RWPE2 (cell line): Measurements from ENCODE around the gene BTBD3.
A peak's percentile ranks its signal among the peaks of the same experiment; 100 is the strongest.

Source experiments
- ATAC-seq: fragments of 200-7000 bp; cut with Tn5 transposase; 3 replicates; pipeline ENCODE4 v1.9.1; 2021; ENCODE audit warnings: low read depth
- DNase-seq: peaks from one replicate; pipeline ENCODE4 v3.0.0-alpha.2; 2020; ENCODE audit warnings: low spot score
- H3K27ac ChIP-seq: fragments of 450-650 bp; 2 replicates; pipeline ENCODE4 v1.5.1; 2017; ENCODE audit warnings: mild to moderate bottlenecking; ENCODE audit not compliant: poor library complexity, severe bottlenecking
- H3K27me3 ChIP-seq: fragments of 250-450 bp; sonication (Bioruptor Pico); 2 replicates; pipeline ENCODE4 v1.5.1; 2021; ENCODE audit warnings: mild to moderate bottlenecking, moderate library complexity; ENCODE audit not compliant: insufficient read depth, poor library complexity, severe bottlenecking
- H3K36me3 ChIP-seq: fragments of 250-450 bp; sonication (Bioruptor Pico); 2 replicates; pipeline ENCODE4 v1.5.1; 2020; ENCODE audit warnings: low read depth, mild to moderate bottlenecking, moderate library complexity
- H3K4me1 ChIP-seq: fragments of 250-450 bp; sonication (Bioruptor Pico); 2 replicates; pipeline ENCODE4 v1.5.1; 2021; ENCODE audit warnings: mild to moderate bottlenecking, moderate library complexity; ENCODE audit not compliant: insufficient read depth, poor library complexity, severe bottlenecking
- H3K4me3 ChIP-seq: fragments of 250-450 bp; sonication (Bioruptor Pico); 2 replicates; pipeline ENCODE4 v1.5.1; 2021; ENCODE audit warnings: mild to moderate bottlenecking, moderate library complexity; ENCODE audit not compliant: severe bottlenecking
- H3K9me3 ChIP-seq: fragments of 250-450 bp; sonication (Bioruptor Pico); 2 replicates; pipeline ENCODE4 v1.5.1; 2021; ENCODE audit warnings: mild to moderate bottlenecking, moderate library complexity; ENCODE audit not compliant: severe bottlenecking
- CTCF ChIP-seq: fragments of 450-650 bp; IDR thresholded peaks from one replicate; pipeline ENCODE4 v1.5.1; 2017; ENCODE audit warnings: mild to moderate bottlenecking, moderate library complexity; ENCODE audit not compliant: poor library complexity, severe bottlenecking

Gene BTBD3

GRCh38 chr20:11917663-11918062 is at the start of gene BTBD3:
TSS of gene BTBD3 (plus strand) at chr20:11917893. CDS start at chr20:11918276, 383 bp downstream.
- DNase-seq (no peak), ATAC-seq (peak; percentile 88)
- Histone ChIP-seq H3K27ac (no peak within 1 kb of the TSS), H3K4me3 (no peak within 1 kb of the TSS), H3K36me3 (peaks cover 40% of the 10 kb centered on the region), H3K9me3 (no peaks in the 10 kb centered on the region), H3K27me3 (no peaks in the 10 kb centered on the region), H3K4me1 (peaks cover 15% of the 10 kb centered on the region)
- peak; percentile 33 for TF ChIP-seq CTCF

GRCh38 chr20:11869641-11870040 is 48.1 kb upstream of the BTBD3 start:
- ATAC-seq (no peak), DNase-seq (no peak)
- Histone ChIP-seq H3K4me1 (no peaks in the 10 kb centered on the region), H3K4me3 (no peak overlapping the region), H3K27ac (no peak overlapping the region), H3K9me3 (no peaks in the 10 kb centered on the region), H3K27me3 (no peaks in the 10 kb centered on the region), H3K36me3 (no peaks in the 10 kb centered on the region)
- TF ChIP-seq CTCF, result no peak

DNA sequence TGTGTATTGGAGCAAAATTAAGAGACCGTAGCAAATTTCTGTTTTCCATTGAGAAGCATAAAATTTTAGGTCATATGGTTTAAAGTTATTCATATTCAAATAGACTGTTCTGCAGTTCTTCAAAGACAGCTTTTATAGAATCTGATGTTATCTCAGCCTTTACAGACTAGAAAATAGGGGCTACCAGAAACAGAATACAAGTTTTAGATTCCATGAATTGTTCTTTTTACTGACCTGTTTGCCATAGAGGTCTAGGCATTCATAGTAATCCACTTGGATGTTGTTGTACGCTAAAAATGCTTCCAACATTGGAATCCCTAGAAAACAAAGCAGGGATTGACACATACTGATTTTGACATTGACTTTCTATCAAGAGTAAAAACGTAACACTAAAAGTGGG is 47.3 kb upstream of the BTBD3 start:
- no peaks in the 10 kb centered on the region for H3K36me3 ChIP-seq
- TF ChIP-seq CTCF, result no peak

DNA sequence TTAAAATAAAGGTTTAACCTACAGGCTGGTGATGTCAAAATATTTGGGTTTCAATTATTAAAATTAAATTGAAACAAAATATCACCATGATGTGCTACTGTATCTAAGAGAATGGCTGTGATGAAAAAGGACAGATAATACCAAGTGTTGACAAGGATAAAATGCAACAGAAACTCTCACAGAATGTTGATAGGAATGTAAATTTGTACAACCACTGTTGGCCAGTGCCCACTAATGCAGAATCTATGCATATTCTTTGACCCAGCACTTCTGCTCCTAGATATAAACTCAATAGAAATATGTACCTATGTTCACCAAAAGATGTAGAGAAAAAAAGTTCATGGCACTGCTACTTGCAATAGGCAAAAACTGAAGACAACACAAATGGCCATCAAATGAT is 41.1 kb upstream of the BTBD3 start:
- ATAC-seq, result no peak
- no peak for DNase-seq
- Histone ChIP-seq H3K4me3 (no peak overlapping the region), H3K9me3 (peaks cover 2% of the 10 kb centered on the region), H3K4me1 (no peaks in the 10 kb centered on the region), H3K27ac (no peak overlapping the region), H3K36me3 (no peaks in the 10 kb centered on the region), H3K27me3 (no peaks in the 10 kb centered on the region)
- TF ChIP-seq CTCF, result no peak

More for the DNA sequence above, 47.3 kb upstream of the BTBD3 start:
- ATAC-seq (no peak), DNase-seq (no peak)
- H3K27me3 ChIP-seq, result no peaks in the 10 kb centered on the region
- no peak overlapping the region for H3K4me3 ChIP-seq
- no peak overlapping the region for H3K27ac ChIP-seq
- no peaks in the 10 kb centered on the region for H3K4me1 ChIP-seq
- no peaks in the 10 kb centered on the region for H3K9me3 ChIP-seq

GRCh38 chr20:11880680-11881079 is 37.0 kb upstream of the BTBD3 start:
- ATAC-seq (peak; percentile 86), DNase-seq (no peak)
- H3K27ac ChIP-seq, result peak overlapping the region; percentile 33
- TF ChIP-seq CTCF, result no peak
- no peaks in the 10 kb centered on the region for H3K27me3 ChIP-seq
- H3K9me3 ChIP-seq, result peaks cover 2% of the 10 kb centered on the region
- no peaks in the 10 kb centered on the region for H3K4me1 ChIP-seq
- H3K4me3 ChIP-seq, result no peak overlapping the region
- H3K36me3 ChIP-seq, result no peaks in the 10 kb centered on the region
